Neuronal stem cell (in vitro differentiated cells): ENCODE data around the gene CD300E. TPM values are rescaled to one million over a fixed set of nuclear protein-coding genes. Genes with fewer than 3 reads are reported as not detected.

Experiments used
- DNase-seq: peaks from one replicate; pipeline ENCODE4 v3.0.0-alpha.2; 2013; ENCODE audit warnings: low spot score
- H2AFZ ChIP-seq: one replicate; pipeline ENCODE4 v1.6.1; 2013; ENCODE audit warnings: mild to moderate bottlenecking, low read length, inconsistent platforms
- H2AK5ac ChIP-seq: 2 replicates; pipeline ENCODE4 v1.6.1; 2013; ENCODE audit warnings: low read depth, mild to moderate bottlenecking, inconsistent platforms, low read length, moderate library complexity, mixed read lengths
- H2BK120ac ChIP-seq: 2 replicates; pipeline ENCODE4 v1.6.1; 2013; ENCODE audit warnings: low read depth, mild to moderate bottlenecking, inconsistent platforms, low read length, moderate library complexity, mixed read lengths
- H2BK12ac ChIP-seq: one replicate; pipeline ENCODE4 v1.6.1; 2013; ENCODE audit warnings: low read length, inconsistent platforms
- H2BK15ac ChIP-seq: 2 replicates; pipeline ENCODE4 v1.6.1; 2013; ENCODE audit warnings: mild to moderate bottlenecking, low read length, inconsistent platforms, mixed read lengths
- H2BK5ac ChIP-seq: one replicate; pipeline ENCODE4 v1.6.1; 2013; ENCODE audit warnings: inconsistent platforms, mild to moderate bottlenecking, low read length, moderate library complexity
- H3K14ac ChIP-seq: one replicate; pipeline ENCODE4 v1.6.1; 2013; ENCODE audit warnings: low read length, inconsistent platforms
- H3K18ac ChIP-seq: 2 replicates; pipeline ENCODE4 v1.6.1; 2013; ENCODE audit warnings: low read length, inconsistent platforms
- H3K23ac ChIP-seq: 2 replicates; pipeline ENCODE4 v1.6.1; 2013; ENCODE audit warnings: low read depth, mild to moderate bottlenecking, mixed read lengths, low read length, inconsistent platforms; ENCODE audit not compliant: poor library complexity
- H3K27ac ChIP-seq: replicated peaks from 3 replicates; pipeline ENCODE4 v1.5.1; 2013; ENCODE audit warnings: low read length, inconsistent platforms
- H3K27me3 ChIP-seq, 3 experiments: 2 replicates each; pipeline ENCODE4 v1.6.1; 2013; ENCODE audit warnings: low read length in 3 of 3, mild to moderate bottlenecking in 2 of 3, inconsistent platforms in 1 of 3, low read depth in 1 of 3, mixed read lengths in 1 of 3, moderate library complexity in 1 of 3; ENCODE audit not compliant: control insufficient read depth in 3 of 3, insufficient read depth in 3 of 3
- H3K36me3 ChIP-seq, 2 donors: replicated peaks in 1 of 2; 2 replicates each; pipeline ENCODE4 v1.6.1; 2013; ENCODE audit warnings: low read length in 2 of 2; ENCODE audit not compliant: control insufficient read depth in 2 of 2, insufficient read depth in 2 of 2
- H3K4ac ChIP-seq: 2 replicates; pipeline ENCODE4 v1.6.1; 2013; ENCODE audit warnings: inconsistent platforms, mild to moderate bottlenecking, low read length, moderate library complexity
- H3K4me1 ChIP-seq, 2 donors: 1 replicate in 1 of 2; 2 replicates in 1 of 2; pipeline ENCODE4 v1.6.1; 2013; ENCODE audit warnings: low read length in 2 of 2, low read depth in 1 of 2; ENCODE audit not compliant: control insufficient read depth in 2 of 2, insufficient read depth in 1 of 2
- H3K4me2 ChIP-seq: one replicate; pipeline ENCODE4 v1.6.1; 2013; ENCODE audit warnings: mild to moderate bottlenecking, low read length, inconsistent platforms; ENCODE audit not compliant: insufficient read depth, poor library complexity, severe bottlenecking
- H3K4me3 ChIP-seq, 2 donors: 2 replicates each; pipeline ENCODE4 v1.5.1; 2013; ENCODE audit warnings: low read length in 2 of 2, mild to moderate bottlenecking in 2 of 2, inconsistent platforms in 1 of 2, moderate library complexity in 1 of 2
- H3K79me1 ChIP-seq: one replicate; pipeline ENCODE4 v1.6.1; 2013; ENCODE audit warnings: low read depth, mild to moderate bottlenecking, inconsistent platforms, low read length, moderate library complexity
- H3K9ac ChIP-seq: one replicate; pipeline ENCODE4 v1.6.1; 2013; ENCODE audit warnings: mild to moderate bottlenecking, low read depth, low read length, inconsistent platforms; ENCODE audit not compliant: poor library complexity
- H3K9me3 ChIP-seq, 2 donors: replicated peaks in 1 of 2; 2 replicates each; pipeline versions ENCODE3 to v1.6.1; 2013; ENCODE audit warnings: low read length in 2 of 2, mild to moderate bottlenecking in 2 of 2, inconsistent platforms in 1 of 2, low read depth in 1 of 2, mixed read lengths in 1 of 2, moderate library complexity in 1 of 2; ENCODE audit not compliant: control insufficient read depth in 2 of 2, insufficient read depth in 1 of 2
- H4K8ac ChIP-seq: one replicate; pipeline ENCODE4 v1.6.1; 2013; ENCODE audit warnings: low read depth, mild to moderate bottlenecking, inconsistent platforms, low read length, moderate library complexity
- H4K91ac ChIP-seq: one replicate; pipeline ENCODE4 v1.6.1; 2013; ENCODE audit warnings: low read length, low read depth, mild to moderate bottlenecking, inconsistent platforms; ENCODE audit not compliant: poor library complexity
- WGBS, 2 donors: extraction: QIAGEN DNeasy Blood & Tissue Kit; methylation state at CpG; one replicate each; pipeline ENCODE4 v1.1.7; 2013; ENCODE audit warnings: missing lambda C conversion rate in 2 of 2, mixed read lengths in 1 of 2; ENCODE audit not compliant: insufficient read length in 2 of 2, insufficient replicate concordance in 1 of 2; ENCODE audit errors: extremely low coverage in 2 of 2; 5-methylcytosine and 5-hydroxymethylcytosine counted together
- polyA plus RNA-seq, 2 experiments: library from polyadenylated mRNA; stranded (reverse); fragments of 200-250 nt; gene quantifications; one replicate each; pipeline ENCODE4 v1.2.3, GENCODE V29; 2013

The CD300E gene
- polyA plus RNA-seq (2013, experiment 1 of 2) = not detected
- not detected for polyA plus RNA-seq (2013, experiment 2 of 2)

- no peak within 1 kb of the TSS for H2AK5ac ChIP-seq
- no peak within 1 kb of the TSS for H2BK12ac ChIP-seq
- no peak within 1 kb of the TSS for H2BK120ac ChIP-seq
- H4K91ac ChIP-seq = no peak within 1 kb of the TSS
- no peak within 1 kb of the TSS for H2BK5ac ChIP-seq
- no peak within 1 kb of the TSS for H3K9ac ChIP-seq
- no peak within 1 kb of the TSS for H4K8ac ChIP-seq
- H2AFZ ChIP-seq = no peak within 1 kb of the TSS
- H3K18ac ChIP-seq = no peak within 1 kb of the TSS
- H3K4me2 ChIP-seq = no peak within 1 kb of the TSS
- H3K4ac ChIP-seq = no peak within 1 kb of the TSS
- no peak for DNase-seq
- no peaks in the 10 kb centered on the region for H3K9me3 ChIP-seq
- WGBS, 2 donors = no CpG with 5 or more reads among the region's 5 CpGs
- H3K27me3 ChIP-seq = peaks cover 0 to 9% (median 5%) of the 10 kb centered on the region in 3 experiments
- no peaks in the 10 kb centered on the region for H3K79me1 ChIP-seq
- no peak within 1 kb of the TSS for H3K23ac ChIP-seq
- no peak within 1 kb of the TSS for H2BK15ac ChIP-seq
- H3K27ac ChIP-seq = no peak within 1 kb of the TSS
- H3K4me1 ChIP-seq = no peaks in the 10 kb centered on the region
- no peaks in the 10 kb centered on the region for H3K36me3 ChIP-seq
- H3K4me3 ChIP-seq = no peak within 1 kb of the TSS
- H3K14ac ChIP-seq = no peak within 1 kb of the TSS
Observed at GRCh38 chr17:74623693-74624093, at the start of gene CD300E. Gene CD300E, minus strand, starts transcription at chr17:74623738. Its CDS starts 117 bp downstream, at chr17:74623621.

- Histone ChIP-seq H3K27me3 (peaks cover 3 to 38% (median 26%) of the 10 kb centered on the region in 3 experiments), H3K4me1 (peaks cover 0 to 2% of the 10 kb centered on the region in 2 donors), H3K79me1 (no peaks in the 10 kb centered on the region), H3K4ac (no peak overlapping the region), H3K18ac (no peak overlapping the region), H2BK120ac (no peak overlapping the region), H3K23ac (no peak overlapping the region), H3K14ac (no peak overlapping the region), H2BK12ac (no peak overlapping the region), H3K4me2 (no peak overlapping the region), H4K91ac (no peak overlapping the region), H4K8ac (no peak overlapping the region), H3K27ac (no peak overlapping the region), H3K9me3 (no peaks in the 10 kb centered on the region), H2BK5ac (no peak overlapping the region), H3K9ac (no peak overlapping the region), H3K4me3 (no peak overlapping the region), H2AFZ (no peak overlapping the region), H2BK15ac (no peak overlapping the region), H2AK5ac (no peak overlapping the region), H3K36me3 (no peaks in the 10 kb centered on the region)
- WGBS, 2 donors = no CpG with 5 or more reads among the region's 57 CpGs
- DNase-seq = peak; percentile 95
Observed at GRCh38 chr17:74671031-74671771, 47.7 kb upstream of the CD300E start.

- H3K79me1 ChIP-seq = no peaks in the 10 kb centered on the region
Observed at GRCh38 chr17:74670329-74670728, 46.8 kb upstream of the CD300E start.

GRCh38 chr17:74663561-74663960 is 40.0 kb upstream of the CD300E start:
- Histone ChIP-seq H3K18ac (no peak overlapping the region), H3K27me3 (peaks cover 0 to 15% (median 3%) of the 10 kb centered on the region in 3 experiments), H2BK120ac (no peak overlapping the region), H2BK5ac (no peak overlapping the region), H3K79me1 (no peaks in the 10 kb centered on the region), H3K36me3 (no peaks in the 10 kb centered on the region), H3K4me2 (no peak overlapping the region), H4K8ac (no peak overlapping the region), H3K4me1 (peaks cover 0 to 1% of the 10 kb centered on the region in 2 donors), H3K9ac (no peak overlapping the region), H3K14ac (no peak overlapping the region), H3K23ac (no peak overlapping the region), H3K4me3 (no peak overlapping the region), H2AK5ac (no peak overlapping the region), H4K91ac (no peak overlapping the region), H2BK12ac (no peak overlapping the region), H3K4ac (no peak overlapping the region), H2AFZ (no peak overlapping the region), H3K9me3 (no peaks in the 10 kb centered on the region), H2BK15ac (no peak overlapping the region), H3K27ac (no peak overlapping the region)
- no peak for DNase-seq
- WGBS, 2 donors = no CpG with 5 or more reads among the region's 3 CpGs

More at GRCh38 chr17:74670329-74670728, 46.8 kb upstream of the CD300E start:
- Histone ChIP-seq H2AFZ (no peak overlapping the region), H3K27ac (no peak overlapping the region), H2BK12ac (no peak overlapping the region), H3K36me3 (no peaks in the 10 kb centered on the region), H3K27me3 (peaks cover 3 to 38% (median 19%) of the 10 kb centered on the region in 3 experiments), H3K4me3 (no peak overlapping the region), H2AK5ac (no peak overlapping the region), H4K91ac (no peak overlapping the region), H3K4me2 (no peak overlapping the region), H2BK120ac (no peak overlapping the region), H3K4me1 (peaks cover 0 to 2% of the 10 kb centered on the region in 2 donors), H3K4ac (no peak overlapping the region), H2BK15ac (no peak overlapping the region), H3K23ac (no peak overlapping the region), H3K9me3 (no peaks in the 10 kb centered on the region), H2BK5ac (no peak overlapping the region), H3K18ac (no peak overlapping the region), H3K9ac (no peak overlapping the region), H4K8ac (no peak overlapping the region), H3K14ac (no peak overlapping the region)
- WGBS, 2 donors = no CpG with 5 or more reads among the region's 6 CpGs
- no peak for DNase-seq
